HepG2 (cell line): ENCODE measurements around the gene ZBP1. TPM values are rescaled to one million over a fixed set of nuclear protein-coding genes. Genes with fewer than 3 reads are reported as not detected.

Experiments
- ARNT ChIP-seq: fragments of 450-650 bp; IDR thresholded peaks from 2 replicates; pipeline ENCODE4 v1.6.1; 2017
- ELF3 ChIP-seq: IDR thresholded peaks from 2 replicates; pipeline ENCODE4 v1.6.1; 2016; ENCODE audit warnings: missing genetic modification reagents, missing compliant biosample characterization
- GABPB1 ChIP-seq: IDR thresholded peaks from 2 replicates; pipeline ENCODE4 v1.6.1; 2016; ENCODE audit warnings: mild to moderate bottlenecking, missing genetic modification reagents, moderate library complexity, missing compliant biosample characterization
- KLF11 ChIP-seq: IDR thresholded peaks from 2 replicates; pipeline ENCODE4 v1.6.1; 2016; ENCODE audit warnings: missing compliant biosample characterization
- KLF15 ChIP-seq: sonication (generic); formaldehyde crosslinking; IDR thresholded peaks from 2 replicates; pipeline ENCODE4 v1.8.1; 2023; ENCODE audit warnings: borderline replicate concordance, mild to moderate bottlenecking, inconsistent platforms, missing genetic modification reagents, mixed read lengths
- MTA3 ChIP-seq: sonication (generic); formaldehyde crosslinking; IDR thresholded peaks from 2 replicates; pipeline ENCODE4 v1.4.0; 2020; ENCODE audit warnings: missing genetic modification reagents
- NFIB ChIP-seq: sonication (generic); formaldehyde crosslinking; IDR thresholded peaks from 2 replicates; pipeline ENCODE4 v1.9.0; 2021; ENCODE audit warnings: missing genetic modification reagents, mild to moderate bottlenecking, borderline replicate concordance
- NFRKB ChIP-seq: fragments of 450-650 bp; IDR thresholded peaks from 2 replicates; pipeline ENCODE4 v1.6.1; 2017
- NR2C2 ChIP-seq: sonication (generic); formaldehyde crosslinking; IDR thresholded peaks from 2 replicates; pipeline ENCODE4 v1.4.0; 2020; ENCODE audit warnings: missing genetic modification reagents, mild to moderate bottlenecking, moderate library complexity, borderline replicate concordance
- SKI ChIP-seq: fragments of 450-650 bp; IDR thresholded peaks from one replicate; pipeline ENCODE4 v1.6.1; 2018; ENCODE audit warnings: mild to moderate bottlenecking; ENCODE audit not compliant: partially characterized antibody
- U2AF1 ChIP-seq: fragments of 200-400 bp; formaldehyde crosslinking; optimal IDR thresholded peaks from 2 replicates; pipeline ENCODE3; 2017; ENCODE audit warnings: mild to moderate bottlenecking, low read depth, low read length
- ZNF317 ChIP-seq: sonication (generic); formaldehyde crosslinking; IDR thresholded peaks from 2 replicates; pipeline ENCODE4 v1.5.0; 2020; ENCODE audit warnings: mild to moderate bottlenecking, missing genetic modification reagents
- ZNF512 ChIP-seq: sonication (generic); formaldehyde crosslinking; IDR thresholded peaks from 2 replicates; pipeline ENCODE4 v1.4.0; 2020; ENCODE audit warnings: mild to moderate bottlenecking, missing genetic modification reagents
- ZNF546 ChIP-seq: sonication (generic); formaldehyde crosslinking; conservative IDR thresholded peaks from 2 replicates; pipeline ENCODE4 v1.8.1; 2023; ENCODE audit warnings: mild to moderate bottlenecking, missing genetic modification reagents
- ZNF547 ChIP-seq: sonication (generic); formaldehyde crosslinking; IDR thresholded peaks from 2 replicates; pipeline ENCODE4 v1.5.1; 2020; ENCODE audit warnings: mild to moderate bottlenecking, missing genetic modification reagents
- ZNF746 ChIP-seq: sonication (generic); formaldehyde crosslinking; IDR thresholded peaks from 2 replicates; pipeline ENCODE4 v1.8.0; 2022; ENCODE audit warnings: mild to moderate bottlenecking, missing genetic modification reagents
- ZNF776 ChIP-seq: sonication (generic); formaldehyde crosslinking; IDR thresholded peaks from 2 replicates; pipeline ENCODE4 v1.4.0; 2020; ENCODE audit warnings: mild to moderate bottlenecking, missing genetic modification reagents
- polyA plus RNA-seq, 8 experiments: library from polyadenylated mRNA; depleted of rRNA in 3 of 8; stranded (reverse) in 7 of 8; unstranded in 1 of 8; fragments of >200 nt; fragmentation: Illumina TruSeq in 4 of 8; extraction: Trizol in 4 of 8; gene quantifications; 2 replicates each; pipeline versions ENCODE4 v1.2.1 to v1.2.3, GENCODE V29; 2011 to 2016; ENCODE audit warnings: low read depth in 4 of 8, missing spikeins in 1 of 8, mixed read lengths in 1 of 8; ENCODE audit not compliant: insufficient read depth in 1 of 8
- total RNA-seq, 5 experiments: library from RNA; depleted of rRNA; stranded (reverse); fragments of >200 nt; fragmentation: Illumina TruSeq; extraction: Trizol; gene quantifications; 2 replicates each; pipeline ENCODE4 v1.2.3, GENCODE V29; 2016; ENCODE audit warnings: low read depth in 1 of 5
- TF ChIP-seq, protein P1 (sequence below): IDR thresholded peaks from 2 replicates; pipeline ENCODE4 v1.6.1; 2012; ENCODE audit warnings: low read length, improper control_type of control experiment
- TF ChIP-seq, protein P2 (sequence below): sonication (generic); formaldehyde crosslinking; IDR thresholded peaks from 2 replicates; pipeline ENCODE4 v1.4.0; 2020; ENCODE audit warnings: low read depth, mild to moderate bottlenecking, missing genetic modification reagents
- TF ChIP-seq, protein P3 (sequence below): sonication (generic); formaldehyde crosslinking; IDR thresholded peaks from 2 replicates; pipeline ENCODE4 v1.8.1; 2023; ENCODE audit warnings: missing genetic modification reagents, inconsistent platforms, borderline replicate concordance
- TF ChIP-seq, protein P4 (sequence below): sonication (generic); formaldehyde crosslinking; IDR thresholded peaks from 2 replicates; pipeline ENCODE4 v1.5.1; 2020; ENCODE audit warnings: missing genetic modification reagents, mild to moderate bottlenecking, borderline replicate concordance

The ZBP1 gene
- total and polyA plus RNA-seq, 2 of the 13 experiments (the other 11 are each of a cell fraction or from before 2014, with no cell fraction given): not detected

DNA sequence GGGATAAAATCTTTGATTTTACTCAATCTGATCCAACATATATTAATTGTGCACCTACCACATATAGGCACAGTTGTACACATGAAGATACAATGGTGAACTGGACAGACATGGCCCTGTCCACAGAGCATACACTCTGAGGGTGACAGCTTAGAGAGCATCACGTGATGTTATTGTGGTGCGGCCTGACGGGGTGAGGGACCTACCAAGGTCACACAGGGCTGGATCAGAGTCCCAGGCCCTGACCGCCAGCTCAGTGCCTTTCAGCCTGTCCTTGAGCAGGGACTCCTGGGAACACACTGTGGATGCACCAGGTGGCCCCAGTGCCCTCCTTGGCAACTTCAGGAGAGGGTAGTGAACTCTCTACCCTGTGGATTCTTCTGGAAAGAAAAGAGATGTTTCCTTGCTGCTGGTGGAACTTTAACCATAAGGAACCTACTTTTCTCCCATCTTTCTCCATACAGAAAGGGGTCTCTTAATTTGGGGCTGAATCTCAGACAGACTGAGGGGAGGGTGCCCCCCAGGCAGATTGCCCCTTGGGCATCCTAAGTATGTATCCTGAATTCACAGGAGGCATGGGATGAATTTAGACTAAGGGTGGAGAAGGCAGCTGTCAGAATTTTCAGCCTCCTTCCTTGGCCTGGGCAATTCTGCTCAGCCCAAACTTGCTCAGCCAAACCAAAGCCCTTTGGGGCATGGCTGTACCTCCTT, 32.8 kb downstream of the ZBP1 start (continued):
- TF ChIP-seq U2AF1: no peak
- TF ChIP-seq MTA3: no peak
- TF ChIP-seq KLF11 (CRISPR knock-in tag): peak; percentile 16; the same call in 1 of the 2 replicates
- TF ChIP-seq KLF15 (CRISPR knock-in tag): no peak
- TF ChIP-seq, protein P1, sequence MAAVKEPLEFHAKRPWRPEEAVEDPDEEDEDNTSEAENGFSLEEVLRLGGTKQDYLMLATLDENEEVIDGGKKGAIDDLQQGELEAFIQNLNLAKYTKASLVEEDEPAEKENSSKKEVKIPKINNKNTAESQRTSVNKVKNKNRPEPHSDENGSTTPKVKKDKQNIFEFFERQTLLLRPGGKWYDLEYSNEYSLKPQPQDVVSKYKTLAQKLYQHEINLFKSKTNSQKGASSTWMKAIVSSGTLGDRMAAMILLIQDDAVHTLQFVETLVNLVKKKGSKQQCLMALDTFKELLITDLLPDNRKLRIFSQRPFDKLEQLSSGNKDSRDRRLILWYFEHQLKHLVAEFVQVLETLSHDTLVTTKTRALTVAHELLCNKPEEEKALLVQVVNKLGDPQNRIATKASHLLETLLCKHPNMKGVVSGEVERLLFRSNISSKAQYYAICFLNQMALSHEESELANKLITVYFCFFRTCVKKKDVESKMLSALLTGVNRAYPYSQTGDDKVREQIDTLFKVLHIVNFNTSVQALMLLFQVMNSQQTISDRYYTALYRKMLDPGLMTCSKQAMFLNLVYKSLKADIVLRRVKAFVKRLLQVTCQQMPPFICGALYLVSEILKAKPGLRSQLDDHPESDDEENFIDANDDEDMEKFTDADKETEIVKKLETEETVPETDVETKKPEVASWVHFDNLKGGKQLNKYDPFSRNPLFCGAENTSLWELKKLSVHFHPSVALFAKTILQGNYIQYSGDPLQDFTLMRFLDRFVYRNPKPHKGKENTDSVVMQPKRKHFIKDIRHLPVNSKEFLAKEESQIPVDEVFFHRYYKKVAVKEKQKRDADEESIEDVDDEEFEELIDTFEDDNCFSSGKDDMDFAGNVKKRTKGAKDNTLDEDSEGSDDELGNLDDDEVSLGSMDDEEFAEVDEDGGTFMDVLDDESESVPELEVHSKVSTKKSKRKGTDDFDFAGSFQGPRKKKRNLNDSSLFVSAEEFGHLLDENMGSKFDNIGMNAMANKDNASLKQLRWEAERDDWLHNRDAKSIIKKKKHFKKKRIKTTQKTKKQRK: no peak
- TF ChIP-seq, protein P2, sequence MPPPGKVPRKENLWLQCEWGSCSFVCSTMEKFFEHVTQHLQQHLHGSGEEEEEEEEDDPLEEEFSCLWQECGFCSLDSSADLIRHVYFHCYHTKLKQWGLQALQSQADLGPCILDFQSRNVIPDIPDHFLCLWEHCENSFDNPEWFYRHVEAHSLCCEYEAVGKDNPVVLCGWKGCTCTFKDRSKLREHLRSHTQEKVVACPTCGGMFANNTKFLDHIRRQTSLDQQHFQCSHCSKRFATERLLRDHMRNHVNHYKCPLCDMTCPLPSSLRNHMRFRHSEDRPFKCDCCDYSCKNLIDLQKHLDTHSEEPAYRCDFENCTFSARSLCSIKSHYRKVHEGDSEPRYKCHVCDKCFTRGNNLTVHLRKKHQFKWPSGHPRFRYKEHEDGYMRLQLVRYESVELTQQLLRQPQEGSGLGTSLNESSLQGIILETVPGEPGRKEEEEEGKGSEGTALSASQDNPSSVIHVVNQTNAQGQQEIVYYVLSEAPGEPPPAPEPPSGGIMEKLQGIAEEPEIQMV (CRISPR knock-in tag): peak; percentile 79
- peak; percentile 80 for TF ChIP-seq NR2C2 (CRISPR knock-in tag)
- peak; percentile 63; the same call in 1 of the 2 replicates for TF ChIP-seq ZNF546
- peak; percentile 76 for TF ChIP-seq GABPB1 (CRISPR knock-in tag)
- TF ChIP-seq ZNF547 (CRISPR knock-in tag): peak; percentile 45; the same call in 1 of the 2 replicates
- no peak for TF ChIP-seq ZNF776 (CRISPR knock-in tag)
- no peak for TF ChIP-seq ZNF746 (CRISPR knock-in tag)
- TF ChIP-seq ARNT: no peak
- peak; percentile 89 for TF ChIP-seq SKI
- peak; percentile 89 for TF ChIP-seq ZNF317 (CRISPR knock-in tag)
- no peak for TF ChIP-seq NFIB
- TF ChIP-seq ELF3 (CRISPR knock-in tag): peak; percentile 89
- TF ChIP-seq, protein P3, sequence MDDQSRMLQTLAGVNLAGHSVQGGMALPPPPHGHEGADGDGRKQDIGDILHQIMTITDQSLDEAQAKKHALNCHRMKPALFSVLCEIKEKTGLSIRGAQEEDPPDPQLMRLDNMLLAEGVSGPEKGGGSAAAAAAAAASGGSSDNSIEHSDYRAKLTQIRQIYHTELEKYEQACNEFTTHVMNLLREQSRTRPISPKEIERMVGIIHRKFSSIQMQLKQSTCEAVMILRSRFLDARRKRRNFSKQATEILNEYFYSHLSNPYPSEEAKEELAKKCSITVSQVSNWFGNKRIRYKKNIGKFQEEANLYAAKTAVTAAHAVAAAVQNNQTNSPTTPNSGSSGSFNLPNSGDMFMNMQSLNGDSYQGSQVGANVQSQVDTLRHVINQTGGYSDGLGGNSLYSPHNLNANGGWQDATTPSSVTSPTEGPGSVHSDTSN (CRISPR knock-in tag): no peak
- TF ChIP-seq, protein P4, sequence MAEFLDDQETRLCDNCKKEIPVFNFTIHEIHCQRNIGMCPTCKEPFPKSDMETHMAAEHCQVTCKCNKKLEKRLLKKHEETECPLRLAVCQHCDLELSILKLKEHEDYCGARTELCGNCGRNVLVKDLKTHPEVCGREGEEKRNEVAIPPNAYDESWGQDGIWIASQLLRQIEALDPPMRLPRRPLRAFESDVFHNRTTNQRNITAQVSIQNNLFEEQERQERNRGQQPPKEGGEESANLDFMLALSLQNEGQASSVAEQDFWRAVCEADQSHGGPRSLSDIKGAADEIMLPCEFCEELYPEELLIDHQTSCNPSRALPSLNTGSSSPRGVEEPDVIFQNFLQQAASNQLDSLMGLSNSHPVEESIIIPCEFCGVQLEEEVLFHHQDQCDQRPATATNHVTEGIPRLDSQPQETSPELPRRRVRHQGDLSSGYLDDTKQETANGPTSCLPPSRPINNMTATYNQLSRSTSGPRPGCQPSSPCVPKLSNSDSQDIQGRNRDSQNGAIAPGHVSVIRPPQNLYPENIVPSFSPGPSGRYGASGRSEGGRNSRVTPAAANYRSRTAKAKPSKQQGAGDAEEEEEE (CRISPR knock-in tag): peak; percentile 95
- no peak for TF ChIP-seq NFRKB
- no peak for TF ChIP-seq ZNF512 (CRISPR knock-in tag)
